CD14-positive monocyte (primary cell): ENCODE results near the gene WWOX. TPM values are rescaled to one million over a fixed set of nuclear protein-coding genes. Genes with fewer than 3 reads are reported as not detected.

Source experiments
- DNase-seq, 3 donors: peaks; one replicate each; pipeline ENCODE4 v3.0.0-alpha.2; 2011 to 2022
- H2AFZ ChIP-seq: 2 replicates; pipeline ENCODE4 v1.6.0; 2012; ENCODE audit warnings: mild to moderate bottlenecking, low read depth, low read length, inconsistent platforms; ENCODE audit not compliant: insufficient read depth, poor library complexity, severe bottlenecking
- H3K27ac ChIP-seq, 2 donors: 1 replicate in 1 of 2; 2 replicates in 1 of 2; pipeline ENCODE4 v1.5.1; 2012 to 2013; ENCODE audit warnings: low read length in 2 of 2, control low read depth in 1 of 2, inconsistent platforms in 1 of 2, low read depth in 1 of 2, mild to moderate bottlenecking in 1 of 2
- H3K27me3 ChIP-seq, 2 donors: one replicate each; pipeline versions ENCODE4 v1.6.0 to v1.6.1; 2011 to 2013; ENCODE audit warnings: low read length in 2 of 2; ENCODE audit not compliant: control insufficient read depth in 2 of 2, insufficient read depth in 2 of 2
- H3K36me3 ChIP-seq, 2 donors: replicated peaks in 1 of 2; 1 replicate in 1 of 2; 2 replicates in 1 of 2; pipeline versions ENCODE4 v1.5.1 to v1.6.1; 2012 to 2013; ENCODE audit warnings: low read length in 2 of 2, control low read depth in 1 of 2, inconsistent platforms in 1 of 2, mild to moderate bottlenecking in 1 of 2; ENCODE audit not compliant: insufficient read depth in 2 of 2, control insufficient read depth in 1 of 2
- H3K4me1 ChIP-seq, 2 donors: 1 replicate in 1 of 2; 2 replicates in 1 of 2; pipeline versions ENCODE4 v1.5.1 to v1.6.1; 2012 to 2013; ENCODE audit warnings: low read length in 2 of 2, control low read depth in 1 of 2, inconsistent platforms in 1 of 2, mild to moderate bottlenecking in 1 of 2, moderate library complexity in 1 of 2; ENCODE audit not compliant: insufficient read depth in 2 of 2, control insufficient read depth in 1 of 2
- H3K4me2 ChIP-seq: replicated peaks from 2 replicates; pipeline ENCODE3; 2012; ENCODE audit warnings: low read length, moderate library complexity, mild to moderate bottlenecking; ENCODE audit not compliant: poor library complexity, severe bottlenecking; ENCODE audit errors: extremely low read depth
- H3K4me3 ChIP-seq, 3 experiments: fragments of 200-600 bp in 1 of 3; sonication (generic) in 1 of 3; replicated peaks in 1 of 3; 1 replicate in 2 of 3; 2 replicates in 1 of 3; pipeline ENCODE4 v1.5.1; 2011 to 2013; ENCODE audit warnings: low read length in 3 of 3, mild to moderate bottlenecking in 3 of 3, control low read depth in 2 of 3, low read depth in 2 of 3, inconsistent platforms in 1 of 3, moderate library complexity in 1 of 3
- H3K79me2 ChIP-seq: 2 replicates; pipeline ENCODE4 v1.6.0; 2012; ENCODE audit warnings: mild to moderate bottlenecking, control low read depth, inconsistent platforms, low read length, moderate library complexity; ENCODE audit not compliant: insufficient read depth
- H3K9ac ChIP-seq: 2 replicates; pipeline ENCODE4 v1.6.0; 2017; ENCODE audit warnings: low read length, mild to moderate bottlenecking; ENCODE audit not compliant: insufficient read depth, poor library complexity, severe bottlenecking
- H3K9me3 ChIP-seq, 2 donors: replicated peaks in 1 of 2; 1 replicate in 1 of 2; 2 replicates in 1 of 2; pipeline versions ENCODE4 v1.5.1 to v1.6.1; 2012 to 2013; ENCODE audit warnings: low read length in 2 of 2, control low read depth in 1 of 2; ENCODE audit not compliant: control insufficient read depth in 1 of 2, insufficient read depth in 1 of 2
- H4K20me1 ChIP-seq: 2 replicates; pipeline ENCODE4 v1.6.0; 2012; ENCODE audit warnings: mild to moderate bottlenecking, low read length, control low read depth, moderate library complexity; ENCODE audit not compliant: insufficient read depth
- H3K27ac Mint-ChIP-seq, 7 donors: one replicate each; pipeline ENCODE4 v1.8.0; 2020; ENCODE audit warnings: mild to moderate bottlenecking in 7 of 7, mixed read lengths in 7 of 7, moderate library complexity in 6 of 7, inconsistent platforms in 2 of 7
- H3K27me3 Mint-ChIP-seq, 3 donors: one replicate each; pipeline ENCODE4 v1.8.0; 2021 to 2022; ENCODE audit warnings: low read depth in 3 of 3, mild to moderate bottlenecking in 3 of 3, mixed read lengths in 3 of 3, moderate library complexity in 3 of 3, inconsistent platforms in 1 of 3
- H3K36me3 Mint-ChIP-seq, 2 donors: one replicate each; pipeline ENCODE4 v1.8.0; 2020; ENCODE audit warnings: mixed read lengths in 2 of 2, inconsistent platforms in 1 of 2, mild to moderate bottlenecking in 1 of 2
- H3K4me1 Mint-ChIP-seq: one replicate; pipeline ENCODE4 v1.8.0; 2020; ENCODE audit warnings: mild to moderate bottlenecking, mixed read lengths
- H3K4me3 Mint-ChIP-seq, 2 donors: one replicate each; pipeline ENCODE4 v1.8.0; 2020; ENCODE audit warnings: mild to moderate bottlenecking in 2 of 2, mixed read lengths in 2 of 2, moderate library complexity in 1 of 2
- H3K9me3 Mint-ChIP-seq, 7 donors: one replicate each; pipeline ENCODE4 v1.8.0; 2020 to 2022; ENCODE audit warnings: mixed read lengths in 7 of 7, mild to moderate bottlenecking in 6 of 7, moderate library complexity in 6 of 7, inconsistent platforms in 2 of 7
- WGBS: methylation state at CpG from one replicate; pipeline ENCODE4 v1.1.5; 2013; ENCODE audit warnings: missing lambda C conversion rate; ENCODE audit not compliant: insufficient coverage; 5-methylcytosine and 5-hydroxymethylcytosine counted together
- intact Hi-C, 2 donors: fragments of 100-400 bp; cut with micrococcal nuclease; formaldehyde crosslinking; loops; one replicate each; pipeline versions ENCODE4 v1.15.0 to v1.15.1; 2023
- polyA plus RNA-seq, 3 donors: library from polyadenylated mRNA; depleted of rRNA in 1 of 3; unstranded in 2 of 3; stranded (reverse) in 1 of 3; fragments of 300-500 nt in 2 of 3; fragments of >200 nt in 1 of 3; fragmentation: Illumina TruSeq in 2 of 3; gene quantifications; 1 replicate in 2 of 3; 2 replicates in 1 of 3; pipeline ENCODE4 v1.2.3, GENCODE V29; 2012 to 2021
- TF ChIP-seq, protein P1 (sequence below): fragments of 200-600 bp; IDR thresholded peaks from one replicate; pipeline ENCODE4 v1.8.0; 2022; ENCODE audit warnings: antibody characterized with exemption, mild to moderate bottlenecking

Gene WWOX
- polyA plus RNA-seq, 3 donors, result 4.0 to 7.0 (median 6.3) TPM

DNA sequence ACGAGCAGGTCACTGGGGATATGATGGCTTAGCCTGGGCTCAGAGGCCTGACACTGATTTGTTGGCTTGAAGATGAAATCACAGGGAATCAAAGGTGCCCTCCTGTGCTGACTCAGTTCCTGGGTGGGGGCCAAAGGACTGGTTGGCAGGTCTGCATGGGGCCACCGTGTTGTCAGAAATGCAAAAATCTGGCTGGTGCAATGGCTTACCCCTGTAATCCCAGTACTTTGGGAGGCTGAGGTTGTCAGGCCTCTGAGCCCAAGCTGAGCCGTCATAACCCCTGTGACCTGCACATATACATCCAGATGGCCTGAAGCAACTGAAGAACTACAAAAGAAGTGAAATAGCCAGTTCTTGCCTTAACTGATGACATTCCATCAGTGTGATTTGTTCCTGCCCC, 314.2 kb downstream of the WWOX start:
- no peaks in the 10 kb centered on the region for H3K36me3 ChIP-seq
- Mint-ChIP-seq H3K27me3 (peaks cover 0 to 3% (median 0%) of the 10 kb centered on the region in 3 donors), H3K9me3 (peaks cover 18 to 45% (median 29%) of the 10 kb centered on the region in 7 donors), H3K36me3 (no peaks in the 10 kb centered on the region), H3K27ac (no peak overlapping the region), H3K4me3 (no peak overlapping the region), H3K4me1 (no peaks in the 10 kb centered on the region)
- H3K4me3 ChIP-seq, result no peak overlapping the region
- H3K27ac ChIP-seq, result no peak overlapping the region
- intact Hi-C loops, result no loop called here
- whole genome bisulfite sequencing, result 97% methylated on average over 3 of the region's 3 CpGs
- peaks cover 21 to 39% of the 10 kb centered on the region in 2 donors for H3K9me3 ChIP-seq
- H3K4me2 ChIP-seq, result no peak overlapping the region
- H3K9ac ChIP-seq, result no peak overlapping the region
- no peak overlapping the region for H2AFZ ChIP-seq
- no peaks in the 10 kb centered on the region for H3K79me2 ChIP-seq
- DNase-seq, result no peak
- H3K27me3 ChIP-seq, result no peaks in the 10 kb centered on the region
- no peaks in the 10 kb centered on the region for H3K4me1 ChIP-seq
- TF ChIP-seq, protein P1, sequence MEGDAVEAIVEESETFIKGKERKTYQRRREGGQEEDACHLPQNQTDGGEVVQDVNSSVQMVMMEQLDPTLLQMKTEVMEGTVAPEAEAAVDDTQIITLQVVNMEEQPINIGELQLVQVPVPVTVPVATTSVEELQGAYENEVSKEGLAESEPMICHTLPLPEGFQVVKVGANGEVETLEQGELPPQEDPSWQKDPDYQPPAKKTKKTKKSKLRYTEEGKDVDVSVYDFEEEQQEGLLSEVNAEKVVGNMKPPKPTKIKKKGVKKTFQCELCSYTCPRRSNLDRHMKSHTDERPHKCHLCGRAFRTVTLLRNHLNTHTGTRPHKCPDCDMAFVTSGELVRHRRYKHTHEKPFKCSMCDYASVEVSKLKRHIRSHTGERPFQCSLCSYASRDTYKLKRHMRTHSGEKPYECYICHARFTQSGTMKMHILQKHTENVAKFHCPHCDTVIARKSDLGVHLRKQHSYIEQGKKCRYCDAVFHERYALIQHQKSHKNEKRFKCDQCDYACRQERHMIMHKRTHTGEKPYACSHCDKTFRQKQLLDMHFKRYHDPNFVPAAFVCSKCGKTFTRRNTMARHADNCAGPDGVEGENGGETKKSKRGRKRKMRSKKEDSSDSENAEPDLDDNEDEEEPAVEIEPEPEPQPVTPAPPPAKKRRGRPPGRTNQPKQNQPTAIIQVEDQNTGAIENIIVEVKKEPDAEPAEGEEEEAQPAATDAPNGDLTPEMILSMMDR, result no peak
- H4K20me1 ChIP-seq, result no peaks in the 10 kb centered on the region

DNA sequence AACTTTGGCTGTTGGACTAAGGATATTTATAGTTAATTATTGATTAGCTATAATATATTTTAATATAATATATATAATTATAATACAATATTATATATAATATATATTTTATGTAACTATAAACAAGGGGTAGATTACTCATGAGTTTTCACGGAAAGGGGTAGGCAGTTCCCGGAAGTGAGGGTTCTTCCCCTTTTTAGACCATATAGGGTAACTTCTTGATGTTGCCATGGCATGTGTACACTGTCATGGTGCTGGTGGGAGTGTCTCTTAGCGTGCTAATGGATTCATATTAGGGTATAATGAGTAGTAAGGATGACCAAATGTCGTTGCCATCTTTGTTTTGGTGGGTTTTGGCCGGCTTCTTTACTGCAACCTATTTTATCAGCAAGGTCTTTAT, 315.6 kb downstream of the WWOX start:
- Histone ChIP-seq H3K9me3 (peaks cover 21 to 35% of the 10 kb centered on the region in 2 donors), H3K79me2 (no peaks in the 10 kb centered on the region), H3K4me3 (no peak overlapping the region), H3K4me2 (no peak overlapping the region), H3K27me3 (no peaks in the 10 kb centered on the region), H2AFZ (no peak overlapping the region), H3K27ac (no peak overlapping the region), H3K4me1 (no peaks in the 10 kb centered on the region), H3K9ac (no peak overlapping the region), H4K20me1 (no peaks in the 10 kb centered on the region), H3K36me3 (no peaks in the 10 kb centered on the region)
- TF ChIP-seq, protein P1, result no peak
- Mint-ChIP-seq H3K27me3 (peaks cover 0 to 3% (median 0%) of the 10 kb centered on the region in 3 donors), H3K4me1 (no peaks in the 10 kb centered on the region), H3K27ac (no peak overlapping the region), H3K36me3 (no peaks in the 10 kb centered on the region), H3K4me3 (no peak overlapping the region), H3K9me3 (peaks cover 12 to 38% (median 27%) of the 10 kb centered on the region in 7 donors)
- DNase-seq, result no peak
- WGBS, result no CpG with 5 or more reads among the region's 5 CpGs
- intact Hi-C loops, result no loop called here
